Common myeloid progenitor, CD34-positive (primary cell): ENCODE data around the gene NME9.

Source experiments
- CTCF ChIA-PET: fragments of 350-600 bp; sonication (Branson Sonifier 250); formaldehyde crosslinking; loops from one replicate; lab custom pipeline; 2021; ENCODE audit warnings: antibody characterized with exemption; lab: Charles Lee
- POLR2A ChIA-PET: fragments of 350-600 bp; sonication (Branson Sonifier 250); formaldehyde crosslinking; loops from one replicate; lab custom pipeline; 2021; ENCODE audit warnings: antibody characterized with exemption; lab: Charles Lee
- DNase-seq, 3 donors: peaks; one replicate each; pipeline versions ENCODE4 v3.0.0 to v3.0.0-alpha.2; 2013
- H3K27ac ChIP-seq, 2 experiments: 1 replicate in 1 of 2; 2 replicates in 1 of 2; pipeline ENCODE4 v1.7.0; 2013; ENCODE audit warnings: inconsistent platforms in 2 of 2, low read length in 2 of 2, mild to moderate bottlenecking in 2 of 2, low read depth in 1 of 2, moderate library complexity in 1 of 2; ENCODE audit not compliant: severe bottlenecking in 2 of 2, insufficient read depth in 1 of 2, poor library complexity in 1 of 2
- H3K27me3 ChIP-seq, 5 experiments: replicated peaks in 2 of 5; 1 replicate in 3 of 5; 2 replicates in 2 of 5; pipeline versions ENCODE4 v1.6.1 to v1.7.0; 2013; ENCODE audit warnings: low read length in 4 of 5, mild to moderate bottlenecking in 2 of 5, moderate library complexity in 2 of 5, inconsistent platforms in 1 of 5; ENCODE audit not compliant: insufficient read depth in 5 of 5, control insufficient read depth in 4 of 5
- H3K36me3 ChIP-seq, 4 experiments: 1 replicate in 2 of 4; 2 replicates in 2 of 4; pipeline versions ENCODE4 v1.6.1 to v1.7.0; 2013; ENCODE audit warnings: low read length in 3 of 4, control low read depth in 1 of 4, mild to moderate bottlenecking in 1 of 4; ENCODE audit not compliant: control insufficient read depth in 4 of 4, insufficient read depth in 4 of 4
- H3K4me1 ChIP-seq, 4 experiments: 1 replicate in 3 of 4; 2 replicates in 1 of 4; pipeline versions ENCODE4 v1.6.1 to v1.7.1; 2013; ENCODE audit warnings: low read length in 3 of 4, mild to moderate bottlenecking in 3 of 4, control low read depth in 1 of 4, inconsistent platforms in 1 of 4, moderate library complexity in 1 of 4; ENCODE audit not compliant: control insufficient read depth in 4 of 4, insufficient read depth in 4 of 4; ENCODE audit errors: control extremely low read depth in 1 of 4
- H3K4me3 ChIP-seq, 7 experiments: 1 replicate in 4 of 7; 2 replicates in 3 of 7; pipeline versions ENCODE4 v1.5.1 to v1.7.0; 2013; ENCODE audit warnings: mild to moderate bottlenecking in 7 of 7, low read length in 6 of 7, moderate library complexity in 6 of 7, inconsistent platforms in 2 of 7, low read depth in 2 of 7, control low read depth in 1 of 7; ENCODE audit not compliant: insufficient read depth in 4 of 7, control insufficient read depth in 1 of 7; ENCODE audit errors: extremely low read depth in 1 of 7
- H3K9me3 ChIP-seq, 5 experiments: 1 replicate in 4 of 5; 2 replicates in 1 of 5; pipeline versions ENCODE4 v1.6.1 to v1.7.1; 2013; ENCODE audit warnings: low read length in 4 of 5, mild to moderate bottlenecking in 2 of 5, inconsistent platforms in 1 of 5, low read depth in 1 of 5, moderate library complexity in 1 of 5; ENCODE audit not compliant: control insufficient read depth in 4 of 5, insufficient read depth in 2 of 5; ENCODE audit errors: control extremely low read depth in 1 of 5
- WGBS: methylation state at CpG from one replicate; pipeline ENCODE4 v1.1.5; 2013; ENCODE audit not compliant: insufficient coverage; 5-methylcytosine and 5-hydroxymethylcytosine counted together

Gene NME9

DNA sequence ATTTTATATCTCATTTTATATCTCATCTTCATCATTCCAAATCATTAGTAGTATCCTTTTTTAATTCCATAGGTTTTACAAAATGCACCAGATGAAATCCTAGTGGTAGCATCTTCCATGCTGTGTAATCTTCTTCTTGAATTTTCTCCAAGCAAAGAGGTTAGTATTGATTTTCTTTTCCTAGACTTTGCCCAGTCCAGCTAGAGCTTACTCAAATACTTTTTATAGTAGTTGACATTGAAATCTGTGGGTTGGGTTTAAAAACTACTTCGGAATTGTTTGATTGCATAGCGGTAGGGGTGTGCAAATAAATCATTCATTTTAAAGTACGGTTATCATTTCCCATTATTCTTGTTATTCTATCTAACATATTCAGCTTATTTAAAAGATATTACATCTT, 62.6 kb downstream of the NME9 start:
- H3K27ac ChIP-seq: no peak overlapping the region
- DNase-seq: no peak
- POLR2A ChIA-PET: no interaction called here
- peaks cover 16 to 50% (median 32%) of the 10 kb centered on the region in 4 experiments for H3K36me3 ChIP-seq
- H3K4me3 ChIP-seq: no peak overlapping the region
- no CpG with 5 or more reads among the region's 3 CpGs for WGBS
- H3K9me3 ChIP-seq: no peaks in the 10 kb centered on the region
- CTCF ChIA-PET: interaction anchor here (0.6 kb wide), 1 partner anchor 9 kb away, joined by 4 read pairs; no protein-coding TSS in a partner anchor
- H3K4me1 ChIP-seq: no peaks in the 10 kb centered on the region
- no peaks in the 10 kb centered on the region for H3K27me3 ChIP-seq

DNA sequence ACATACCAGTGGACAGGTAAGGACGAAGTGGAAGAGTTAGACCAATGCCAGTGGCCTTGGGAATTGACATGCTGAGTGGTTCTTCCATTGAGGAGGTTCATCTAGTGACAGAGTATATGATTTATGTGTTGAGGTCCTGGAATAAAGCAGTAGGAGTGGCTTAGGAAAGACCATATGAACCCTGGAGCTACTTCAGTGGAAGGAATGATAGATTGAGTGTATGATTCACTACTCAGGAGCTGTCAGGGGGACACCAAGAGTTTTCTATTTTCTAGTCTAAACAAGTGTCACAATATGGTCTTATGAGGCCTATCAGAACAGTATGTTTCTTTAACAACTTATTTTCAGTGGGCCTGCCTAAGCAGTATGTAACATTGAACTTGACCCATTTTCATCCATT, 63.9 kb downstream of the NME9 start:
- POLR2A ChIA-PET: interaction anchor here (0.6 kb wide), 1 partner anchor 83 kb away, joined by 3 read pairs; no protein-coding TSS in a partner anchor
- DNase-seq: no peak
- no peaks in the 10 kb centered on the region for H3K9me3 ChIP-seq
- 100% methylated on average over 1 of the region's 1 CpG for WGBS
- H3K4me3 ChIP-seq: no peak overlapping the region
- no peaks in the 10 kb centered on the region for H3K27me3 ChIP-seq
- CTCF ChIA-PET: no interaction called here
- H3K27ac ChIP-seq: no peak overlapping the region
- H3K36me3 ChIP-seq: peaks cover 15 to 41% (median 25%) of the 10 kb centered on the region in 4 experiments
- no peaks in the 10 kb centered on the region for H3K4me1 ChIP-seq

DNA sequence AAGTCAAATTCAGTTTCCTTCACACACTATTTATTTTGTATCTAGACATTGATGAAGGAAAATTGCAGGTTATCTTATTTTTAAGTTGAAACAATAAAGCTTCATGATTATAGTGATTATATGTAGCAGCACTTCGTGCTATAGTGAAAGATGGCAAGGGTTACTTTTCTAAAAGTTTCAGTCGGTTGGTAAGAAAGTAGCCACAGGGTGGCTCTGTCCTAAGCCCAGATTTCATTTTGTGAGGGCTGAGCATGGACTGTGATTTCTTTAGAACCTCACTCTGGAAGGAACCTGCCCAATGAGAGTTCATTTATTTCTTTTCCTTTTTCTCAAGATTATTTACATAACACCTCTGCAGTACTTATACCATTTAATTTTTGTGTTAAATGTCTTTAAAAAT, 66.5 kb downstream of the NME9 start:
- 100% methylated on average over 2 of the region's 2 CpGs for WGBS
- CTCF ChIA-PET: interaction anchor here (1.6 kb wide), 1 partner anchor 9 kb away, joined by 4 read pairs; no protein-coding TSS in a partner anchor

DNA sequence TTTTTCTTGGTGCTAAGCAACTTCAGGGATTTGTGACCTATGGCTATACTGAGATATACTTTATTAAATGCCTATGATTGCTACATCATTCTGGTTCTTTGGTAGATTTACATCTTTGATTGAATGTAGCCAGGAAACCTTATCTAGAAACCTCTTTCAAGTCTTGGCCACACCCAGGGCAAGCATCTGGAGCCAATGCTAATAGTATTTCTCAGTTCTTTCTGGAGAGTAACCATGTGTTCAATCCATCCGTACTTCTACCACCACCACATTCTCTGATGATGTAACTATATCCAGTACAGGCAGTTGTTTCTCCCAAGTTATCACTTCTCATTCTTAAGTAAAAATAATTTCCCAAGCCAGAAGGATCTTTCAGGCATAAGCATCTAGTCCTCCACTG, 69.0 kb downstream of the NME9 start:
- Histone ChIP-seq H3K36me3 (peaks cover 3 to 30% (median 16%) of the 10 kb centered on the region in 4 experiments), H3K9me3 (no peaks in the 10 kb centered on the region), H3K27me3 (no peaks in the 10 kb centered on the region), H3K4me1 (no peaks in the 10 kb centered on the region), H3K4me3 (no peak overlapping the region), H3K27ac (no peak overlapping the region)
- CTCF ChIA-PET: no interaction called here
- WGBS: 100% methylated on average over 1 of the region's 1 CpG
- POLR2A ChIA-PET: no interaction called here
- no peak for DNase-seq

More for the DNA sequence above, 66.5 kb downstream of the NME9 start:
- Histone ChIP-seq H3K4me3 (no peak overlapping the region), H3K27ac (no peak overlapping the region), H3K4me1 (no peaks in the 10 kb centered on the region), H3K9me3 (no peaks in the 10 kb centered on the region), H3K27me3 (no peaks in the 10 kb centered on the region), H3K36me3 (peaks cover 8 to 40% (median 26%) of the 10 kb centered on the region in 4 experiments)
- DNase-seq: no peak
- POLR2A ChIA-PET: no interaction called here

DNA sequence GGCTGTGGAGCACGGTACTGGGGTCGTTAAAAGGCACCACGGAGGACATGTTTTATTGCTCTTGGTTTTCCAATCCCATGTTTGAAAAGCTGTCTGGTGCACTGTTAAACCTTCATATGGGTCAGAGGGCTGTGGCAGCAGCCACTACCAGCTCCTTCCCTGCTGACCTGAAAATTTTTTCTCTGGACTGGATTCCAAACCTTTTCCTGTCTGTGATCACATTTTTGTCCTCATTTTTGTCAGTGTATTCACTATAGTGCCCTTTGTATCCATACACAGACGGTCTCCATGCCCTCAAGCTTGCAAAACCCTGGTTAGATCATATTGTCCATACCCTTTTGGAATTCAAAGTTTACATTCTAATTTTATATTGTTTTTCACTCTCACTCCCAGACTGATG, 70.5 kb downstream of the NME9 start:
- no peak for DNase-seq
- Histone ChIP-seq H3K4me1 (no peaks in the 10 kb centered on the region), H3K4me3 (no peak overlapping the region), H3K36me3 (peaks cover 0 to 20% (median 10%) of the 10 kb centered on the region in 4 experiments), H3K9me3 (no peaks in the 10 kb centered on the region), H3K27me3 (no peaks in the 10 kb centered on the region), H3K27ac (no peak overlapping the region)
- 97% methylated on average over 4 of the region's 4 CpGs for WGBS
- CTCF ChIA-PET: interaction anchor here (1.0 to 1.1 kb wide), 2 partner anchors 9 to 89 kb away, joined by 3 read pairs; no protein-coding TSS in a partner anchor
- POLR2A ChIA-PET: no interaction called here

DNA sequence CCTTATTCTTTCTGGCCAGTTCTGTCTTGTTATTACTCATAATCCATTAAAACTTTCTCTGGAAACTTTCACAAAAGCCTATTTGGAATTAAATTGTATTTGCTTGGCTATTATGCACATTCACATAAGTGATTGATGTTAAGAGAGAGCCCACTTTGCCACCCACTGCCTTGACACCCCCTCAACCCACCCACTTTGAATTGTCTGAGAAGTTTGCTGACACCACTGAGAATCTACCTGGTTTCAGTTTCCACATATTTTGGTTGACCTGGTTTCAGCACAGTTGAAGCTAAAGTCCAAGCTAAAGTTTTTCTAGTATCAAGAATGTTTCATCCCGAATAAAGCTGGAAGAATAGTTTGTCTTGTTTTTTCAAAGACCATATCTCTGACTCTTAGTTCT, 71.7 kb downstream of the NME9 start:
- Histone ChIP-seq H3K9me3 (no peaks in the 10 kb centered on the region), H3K27ac (no peak overlapping the region), H3K27me3 (no peaks in the 10 kb centered on the region), H3K4me1 (no peaks in the 10 kb centered on the region), H3K36me3 (peaks cover 0 to 15% (median 7%) of the 10 kb centered on the region in 4 experiments), H3K4me3 (no peak overlapping the region)
- POLR2A ChIA-PET: no interaction called here
- no peak for DNase-seq
- CTCF ChIA-PET: no interaction called here
- WGBS: 100% methylated on average over 1 of the region's 1 CpG

DNA sequence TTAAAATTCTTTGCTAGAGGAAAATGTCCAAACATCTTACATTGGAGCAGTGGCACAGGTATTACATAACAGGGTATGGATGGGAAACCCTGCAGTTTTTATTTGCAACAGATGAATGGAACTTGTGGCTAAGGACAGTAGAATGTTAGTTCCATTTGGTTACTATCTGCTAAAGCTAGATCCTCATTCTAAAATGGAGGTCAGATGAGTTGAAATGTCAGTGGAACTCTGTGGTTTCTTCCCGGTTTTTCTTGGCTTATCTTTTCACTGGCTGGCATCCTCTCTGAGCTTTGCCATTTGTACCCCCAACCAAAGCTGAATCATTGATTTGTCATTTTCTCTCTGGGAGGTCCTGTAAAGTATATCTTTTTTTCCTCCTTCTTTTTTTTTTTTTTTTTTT, 73.6 kb downstream of the NME9 start:
- ChIA-PET POLR2A (interaction anchor here (0.5 kb wide), 1 partner anchor 81 kb away, joined by 3 read pairs; the partner anchor contains the start of gene DBR1), CTCF (interaction anchor here (0.8 kb wide), 1 partner anchor 137 kb away, joined by 3 read pairs; no protein-coding TSS in a partner anchor)
- H3K36me3 ChIP-seq: peaks cover under 1 to 22% (median 6%) of the 10 kb centered on the region in 4 experiments
- no peaks in the 10 kb centered on the region for H3K27me3 ChIP-seq
- no peak overlapping the region for H3K4me3 ChIP-seq
- WGBS: no CpG with 5 or more reads among the region's 1 CpG
- no peak for DNase-seq
- H3K9me3 ChIP-seq: no peaks in the 10 kb centered on the region
- H3K4me1 ChIP-seq: no peaks in the 10 kb centered on the region
- no peak overlapping the region for H3K27ac ChIP-seq
